ENCODE measurements around the gene ZNF611.
A peak's percentile ranks its signal among the peaks of the same experiment; 100 is the strongest.
"Not testable (repeated sequence)": the region's sequence is repeated elsewhere in the genome, so short reads cannot be mapped to it uniquely, and the experiment has no call there.

Gene ZNF611

GRCh38 chr19:52734893-52735661 is at the start of gene ZNF611:
Gene ZNF611, minus strand, starts transcription at chr19:52735044. Its CDS starts 19,150 bp downstream, at chr19:52715894.
- DNase-seq (ENCODE audit: low read depth in 2 of 3, low spot score in 2 of 3) = peak; percentile 93 to 99 (median 94)

GRCh38 chr19:52782864-52783263 is 48.0 kb upstream of the ZNF611 start:
- DNase-seq (ENCODE audit: low read depth in 2 of 3, low spot score in 2 of 3) = not testable (repeated sequence)

GRCh38 chr19:52778811-52779210 is 44.0 kb upstream of the ZNF611 start:
- DNase-seq (ENCODE audit: low read depth in 2 of 3, low spot score in 2 of 3) = peak in 1 of 3 experiments; percentile 14

GRCh38 chr19:52756447-52756846 is 21.6 kb upstream of the ZNF611 start:
- DNase-seq (ENCODE audit: low read depth in 2 of 3, low spot score in 2 of 3) = not testable (repeated sequence)

- no peak for DNase-seq (ENCODE audit: low read depth in 2 of 3, low spot score in 2 of 3)
Observed at GRCh38 chr19:52749780-52750179, 14.9 kb upstream of the ZNF611 start.

GRCh38 chr19:52748336-52748950 is 13.6 kb upstream of the ZNF611 start:
- no peak for DNase-seq (ENCODE audit: low read depth in 2 of 3, low spot score in 2 of 3)

- DNase-seq (ENCODE audit: low read depth in 2 of 3, low spot score in 2 of 3) = not testable (repeated sequence)
Observed at GRCh38 chr19:52745919-52746318, 11.1 kb upstream of the ZNF611 start.

- DNase-seq (ENCODE audit: low read depth in 2 of 3, low spot score in 2 of 3) = no peak
Observed at GRCh38 chr19:52743091-52743490, 8.2 kb upstream of the ZNF611 start.

GRCh38 chr19:52742516-52742915 is 7.7 kb upstream of the ZNF611 start:
- no peak for DNase-seq (ENCODE audit: low read depth in 2 of 3, low spot score in 2 of 3)

GRCh38 chr19:52741951-52742485 is 7.2 kb upstream of the ZNF611 start:
- no peak for DNase-seq (ENCODE audit: low read depth in 2 of 3, low spot score in 2 of 3)

- DNase-seq (ENCODE audit: low read depth in 2 of 3, low spot score in 2 of 3) = not testable (repeated sequence)
Observed at GRCh38 chr19:52741371-52741770, 6.5 kb upstream of the ZNF611 start.

GRCh38 chr19:52739576-52739975 is 4.7 kb upstream of the ZNF611 start:
- DNase-seq (ENCODE audit: low read depth in 2 of 3, low spot score in 2 of 3) = no peak

- no peak for DNase-seq (ENCODE audit: low read depth in 2 of 3, low spot score in 2 of 3)
Observed at GRCh38 chr19:52735734-52736133, 890 bp upstream of the ZNF611 start.

- no peak for DNase-seq (ENCODE audit: low read depth in 2 of 3, low spot score in 2 of 3)
Observed at GRCh38 chr19:52734331-52734892, 432 bp downstream of the ZNF611 start.

- DNase-seq (ENCODE audit: low read depth in 2 of 3, low spot score in 2 of 3) = not testable (repeated sequence)
Observed at GRCh38 chr19:52726051-52726450, 8.8 kb downstream of the ZNF611 start.

- no peak for DNase-seq (ENCODE audit: low read depth in 2 of 3, low spot score in 2 of 3)
Observed at GRCh38 chr19:52725528-52725961, 9.3 kb downstream of the ZNF611 start.

GRCh38 chr19:52724701-52725514 is 9.9 kb downstream of the ZNF611 start:
- DNase-seq (ENCODE audit: low read depth in 2 of 3, low spot score in 2 of 3) = no peak

- not testable (repeated sequence) for DNase-seq (ENCODE audit: low read depth in 2 of 3, low spot score in 2 of 3)
Observed at GRCh38 chr19:52723907-52724598, 10.8 kb downstream of the ZNF611 start.

- DNase-seq (ENCODE audit: low read depth in 2 of 3, low spot score in 2 of 3) = no peak
Observed at GRCh38 chr19:52722062-52723003, 12.5 kb downstream of the ZNF611 start.
